Activated CD4-positive, alpha-beta T cell treated with anti-CD3 and anti-CD28 coated beads, Interleukin-2, amount 50 U/mL, for 48 hours (primary cell): ENCODE data around the gene FAM118B.

Experiments
- DNase-seq, 2 experiments: peaks; one replicate each; pipeline ENCODE4 v3.0.0-alpha.2; 2020

FAM118B gene

GRCh38 chr11:126186708-126187529, 24.7 kb upstream of the FAM118B start:
- no peak for DNase-seq

GRCh38 chr11:126188332-126189108, 23.1 kb upstream of the FAM118B start:
- DNase-seq: no peak

- DNase-seq: no peak
Measured at GRCh38 chr11:126189109-126189929, 22.3 kb upstream of the FAM118B start.

- no peak for DNase-seq
Measured at GRCh38 chr11:126190792-126191191, 20.8 kb upstream of the FAM118B start.

GRCh38 chr11:126191379-126192073, 20.1 kb upstream of the FAM118B start:
- no peak for DNase-seq

GRCh38 chr11:126192361-126192760, 19.2 kb upstream of the FAM118B start:
- DNase-seq: no peak

- no peak for DNase-seq
Measured at GRCh38 chr11:126193038-126193478, 18.5 kb upstream of the FAM118B start.

- peak; percentile 34 to 44 for DNase-seq
Measured at GRCh38 chr11:126194121-126194543, 17.4 kb upstream of the FAM118B start.

- DNase-seq: no peak
Measured at GRCh38 chr11:126195119-126195518, 16.5 kb upstream of the FAM118B start.

GRCh38 chr11:126197277-126197939, 14.2 kb upstream of the FAM118B start:
- no peak for DNase-seq

- DNase-seq: no peak
Measured at GRCh38 chr11:126198648-126199047, 12.9 kb upstream of the FAM118B start.

GRCh38 chr11:126202646-126203359, 8.8 kb upstream of the FAM118B start:
- DNase-seq: no peak

GRCh38 chr11:126205359-126205758, 6.2 kb upstream of the FAM118B start:
- DNase-seq: no peak

- no peak for DNase-seq
Measured at GRCh38 chr11:126207896-126208295, 3.7 kb upstream of the FAM118B start.

- no peak for DNase-seq
Measured at GRCh38 chr11:126210871-126211235, 729 bp upstream of the FAM118B start.

GRCh38 chr11:126212089-126212660, 593 bp downstream of the FAM118B start:
- DNase-seq: no peak

GRCh38 chr11:126214441-126214840, 2.9 kb downstream of the FAM118B start:
- DNase-seq: no peak

GRCh38 chr11:126214841-126215240, 3.3 kb downstream of the FAM118B start:
- DNase-seq: no peak

- no peak for DNase-seq
Measured at GRCh38 chr11:126216526-126217305, 5.1 kb downstream of the FAM118B start.

GRCh38 chr11:126217491-126217890, 5.9 kb downstream of the FAM118B start:
- no peak for DNase-seq
